Stimulated activated CD4-positive, alpha-beta T cell treated with anti-CD3 and anti-CD28 coated beads, Interleukin-2, amount 100 ng/mL, for 4 hours (primary cell): ENCODE results near the gene PARD6A.

Experiments
- DNase-seq: peaks from one replicate; pipeline ENCODE4 v3.0.0-alpha.2; 2020; ENCODE audit warnings: low read depth

The PARD6A gene

GRCh38 chr16:67667453-67667816 lies 6.7 kb downstream of the PARD6A start:
- no peak for DNase-seq

GRCh38 chr16:67667817-67668494 lies 7.2 kb downstream of the PARD6A start:
- peak; percentile 74 for DNase-seq

- DNase-seq = no peak
Measured at GRCh38 chr16:67668495-67669157, 7.9 kb downstream of the PARD6A start.

GRCh38 chr16:67669499-67670101 lies 8.8 kb downstream of the PARD6A start:
- no peak for DNase-seq

- no peak for DNase-seq
Measured at GRCh38 chr16:67672306-67672705, 11.5 kb downstream of the PARD6A start.

- no peak for DNase-seq
Measured at GRCh38 chr16:67672739-67673662, 12.2 kb downstream of the PARD6A start.

GRCh38 chr16:67673712-67674580 lies 13.2 kb downstream of the PARD6A start:
- no peak for DNase-seq

GRCh38 chr16:67674851-67675578 lies 14.3 kb downstream of the PARD6A start:
- DNase-seq = no peak

- DNase-seq = no peak
Measured at GRCh38 chr16:67675579-67675935, 14.8 kb downstream of the PARD6A start.

GRCh38 chr16:67675999-67676398 lies 15.2 kb downstream of the PARD6A start:
- DNase-seq = no peak

GRCh38 chr16:67676516-67676915 lies 15.8 kb downstream of the PARD6A start:
- no peak for DNase-seq

- DNase-seq = no peak
Measured at GRCh38 chr16:67676939-67677338, 16.2 kb downstream of the PARD6A start.

- DNase-seq = no peak
Measured at GRCh38 chr16:67677712-67678111, 17.0 kb downstream of the PARD6A start.

GRCh38 chr16:67678354-67679023 lies 17.7 kb downstream of the PARD6A start:
- DNase-seq = no peak

- DNase-seq = no peak
Measured at GRCh38 chr16:67679935-67680897, 19.5 kb downstream of the PARD6A start.

GRCh38 chr16:67683767-67684166 lies 23.0 kb downstream of the PARD6A start:
- no peak for DNase-seq

GRCh38 chr16:67685388-67686112 lies 24.8 kb downstream of the PARD6A start:
- no peak for DNase-seq
